Activated T-helper 9 cell treated with anti-CD3 and anti-CD28 coated beads, Interleukin-2, amount 50 U/mL, for 16 hours (primary cell): ENCODE results near the gene ADCY6.

Source experiments
- DNase-seq: peaks from one replicate; pipeline ENCODE4 v3.0.0-alpha.2; 2020; ENCODE audit warnings: low read depth

ADCY6 gene

DNA sequence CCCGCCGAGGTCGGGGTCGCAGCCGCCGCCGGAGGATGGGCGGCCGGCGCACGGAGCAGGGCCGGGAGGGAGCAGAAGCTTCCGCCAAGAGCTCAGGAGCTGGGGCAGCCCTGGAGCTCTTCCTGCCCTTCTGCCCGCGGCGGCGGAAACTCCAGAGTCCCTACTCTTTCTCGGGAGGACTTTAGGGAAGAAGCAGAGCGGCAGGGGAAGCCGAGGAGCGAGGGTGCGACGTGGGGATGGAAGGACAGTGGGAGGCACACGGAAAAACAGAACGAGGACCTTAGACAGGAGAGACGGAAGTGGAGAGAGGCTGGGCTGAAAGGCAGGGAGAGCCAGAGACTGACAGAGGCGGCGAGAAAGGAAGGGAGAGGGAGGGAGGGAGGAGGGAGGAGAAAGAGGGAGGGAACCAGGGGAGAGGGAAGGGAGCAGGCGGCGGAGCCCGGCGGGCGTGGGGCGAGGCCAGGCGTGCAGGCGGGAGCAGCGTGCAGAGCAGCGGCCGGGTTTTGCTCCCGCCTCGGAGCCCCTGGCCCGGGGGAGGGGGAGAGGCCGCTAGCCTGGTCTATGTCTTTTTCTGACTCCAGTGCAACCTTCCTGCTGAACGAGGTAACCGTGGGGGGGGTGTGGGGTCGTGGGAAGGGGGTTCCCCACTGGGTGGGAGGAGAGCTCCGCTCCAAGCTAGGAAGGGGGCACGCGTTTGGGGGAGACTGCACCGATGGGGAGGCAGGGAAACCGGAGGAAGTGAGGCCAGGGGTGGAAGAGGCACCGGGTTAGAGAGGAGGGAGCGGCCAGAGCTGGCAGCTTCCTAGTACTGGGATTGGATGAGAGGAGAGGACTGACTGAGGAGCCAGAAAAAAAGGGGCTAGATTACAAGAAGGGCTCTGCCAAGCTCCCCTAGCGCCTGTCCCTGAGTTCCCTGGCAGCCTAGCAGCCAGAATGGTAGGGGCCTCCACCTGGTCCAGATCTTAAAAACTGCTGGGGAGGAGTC, 26.5 kb upstream of the ADCY6 start:
- no peak for DNase-seq

GRCh38 chr12:48814262-48815125, 25.6 kb upstream of the ADCY6 start:
- DNase-seq = peak; percentile 70

GRCh38 chr12:48813465-48814261, 24.8 kb upstream of the ADCY6 start:
- no peak for DNase-seq

- DNase-seq = no peak
These were observed 23.5 kb upstream of the ADCY6 start for GRCh38 chr12:48812389-48812788.

DNA sequence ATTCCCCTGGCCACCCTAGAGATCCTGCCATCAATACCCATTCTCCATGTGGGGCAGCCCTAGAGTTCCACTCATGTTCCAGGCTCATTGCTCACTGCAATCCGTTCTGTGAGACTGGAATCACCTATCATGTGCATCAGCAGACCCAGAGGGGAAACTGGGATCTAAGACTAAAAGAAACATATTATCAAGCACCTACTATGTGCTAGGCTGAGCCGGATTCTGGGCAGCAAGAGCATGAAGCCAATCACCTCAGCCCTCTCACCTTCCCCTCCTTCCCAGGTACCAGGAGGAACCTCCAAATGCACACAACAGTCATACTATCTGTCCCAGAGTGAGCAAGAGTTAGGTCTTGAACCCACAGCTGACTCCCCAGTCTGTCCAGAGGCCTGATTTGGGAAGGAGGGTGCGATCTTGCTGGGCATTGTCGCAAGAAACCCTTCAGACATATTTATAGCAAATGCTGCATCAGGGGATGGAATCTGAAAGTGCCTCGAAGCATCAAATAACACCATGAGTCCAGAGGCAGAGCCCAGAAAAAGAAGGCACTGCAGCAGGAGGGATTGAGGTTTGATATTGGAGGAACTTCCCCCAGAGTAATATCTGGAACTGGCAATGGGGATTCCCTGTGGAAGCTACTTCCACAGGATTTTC, 22.7 kb upstream of the ADCY6 start:
- DNase-seq = no peak

DNA sequence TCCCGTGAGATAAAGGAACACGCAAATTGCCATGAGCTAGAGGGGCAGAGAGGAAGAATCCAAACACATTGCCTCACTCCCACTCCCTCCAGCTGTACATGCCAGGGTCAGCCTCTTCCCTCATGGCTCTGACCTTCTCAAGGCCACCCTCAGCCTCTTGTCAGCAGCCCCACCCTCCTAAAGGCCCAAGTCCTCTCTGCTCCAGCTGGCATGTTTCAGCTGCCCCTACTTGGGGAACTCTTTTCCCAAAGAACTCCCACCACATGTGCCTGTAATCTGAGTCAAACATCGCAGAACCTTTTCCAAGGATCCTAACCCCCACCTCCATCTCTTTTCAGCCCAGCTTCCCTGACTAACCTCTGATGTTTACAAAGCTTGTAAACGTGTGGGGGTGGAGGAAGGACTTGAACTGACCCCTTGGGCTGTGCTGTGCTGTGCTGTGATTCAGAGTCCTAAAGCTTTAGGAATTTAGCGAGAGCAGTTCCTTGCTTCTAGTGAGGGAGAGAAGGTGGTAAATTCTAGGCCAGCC, 22.1 kb upstream of the ADCY6 start:
- no peak for DNase-seq

- no peak for DNase-seq
These were observed 19.1 kb upstream of the ADCY6 start for GRCh38 chr12:48807981-48808380.

DNA sequence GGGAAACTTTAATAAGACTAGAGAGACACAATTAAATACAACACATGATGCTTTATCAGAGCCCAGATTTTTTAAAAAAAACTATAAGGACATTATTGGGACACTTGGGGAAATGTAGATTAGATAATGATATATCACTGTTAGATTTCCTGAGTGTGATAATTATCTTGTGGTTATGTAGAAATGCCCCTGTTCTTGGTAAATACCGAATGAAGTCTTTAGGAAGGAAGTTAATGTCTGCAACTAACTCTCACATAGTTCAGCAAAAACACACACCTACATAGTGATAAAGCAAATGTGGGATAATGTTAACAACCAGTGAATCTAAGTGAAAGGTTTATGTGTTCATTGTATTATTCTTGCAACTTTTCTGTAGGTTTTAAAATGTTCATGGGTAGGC, 14.8 kb upstream of the ADCY6 start:
- DNase-seq = no peak

DNA sequence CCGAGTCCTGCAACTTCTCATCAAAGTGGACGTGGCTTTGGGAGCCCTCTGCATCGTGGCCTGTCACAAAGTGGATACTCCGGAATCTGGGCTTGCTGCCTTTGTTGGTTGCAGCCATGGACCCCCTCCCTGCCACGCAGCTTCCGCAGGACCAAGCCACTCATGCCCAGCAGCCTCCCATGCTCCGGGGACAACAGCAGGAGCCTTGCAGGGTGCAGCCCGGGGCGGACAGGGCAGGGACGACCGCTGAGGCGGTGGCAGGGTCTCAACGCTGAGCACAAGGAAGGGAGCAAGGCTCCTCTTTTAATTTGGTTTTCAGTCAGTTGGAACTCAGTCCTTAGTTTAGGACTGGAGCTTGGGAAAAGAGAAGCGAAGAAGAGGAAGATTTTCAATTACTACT, 12.1 kb upstream of the ADCY6 start:
- DNase-seq = no peak

- DNase-seq = no peak
These were observed 11.6 kb upstream of the ADCY6 start for GRCh38 chr12:48800457-48800856.

- no peak for DNase-seq
These were observed 8.1 kb upstream of the ADCY6 start for GRCh38 chr12:48796976-48797375.

DNA sequence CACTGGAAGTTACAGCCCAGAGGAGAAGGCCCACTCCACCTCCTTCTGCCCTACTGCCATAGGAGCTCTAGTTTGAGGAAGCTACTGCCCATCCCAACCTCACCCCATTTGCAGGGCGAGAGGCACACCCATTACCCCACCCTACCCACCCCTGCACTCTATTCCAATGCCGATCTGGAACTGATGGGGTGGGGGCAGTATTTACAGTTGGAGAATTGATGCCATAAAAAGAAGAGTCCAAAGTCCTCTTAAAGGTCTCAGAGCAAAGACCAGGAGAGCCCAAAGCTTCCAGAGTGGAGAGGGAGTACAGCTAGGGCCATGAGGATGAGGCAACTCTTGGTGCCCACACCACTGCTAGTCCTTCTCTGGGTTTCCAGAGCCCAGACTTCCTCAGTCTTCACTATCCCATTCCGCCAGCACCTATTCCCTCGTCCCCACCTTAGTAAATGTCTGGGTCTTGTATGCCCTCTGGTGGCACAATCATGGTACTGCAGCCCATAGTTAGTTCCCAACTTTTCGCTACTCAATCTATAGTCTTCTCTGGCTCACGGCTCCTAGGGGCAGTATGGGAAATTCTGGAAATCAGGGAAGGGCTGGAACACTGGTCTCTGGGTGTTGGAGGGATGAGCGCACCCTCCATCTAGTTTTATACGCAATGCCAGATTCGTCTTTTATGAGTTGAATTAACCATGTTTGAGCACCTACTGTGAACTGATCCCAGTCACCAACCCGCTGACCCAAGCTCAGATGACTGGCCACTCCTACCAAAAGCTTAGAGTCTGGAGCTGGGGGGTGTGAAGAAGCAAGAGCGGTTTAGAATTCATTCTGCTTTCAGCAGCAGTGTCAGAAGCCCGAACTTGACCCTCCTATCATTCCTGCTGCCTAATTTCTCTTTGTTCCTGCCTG, 6.9 kb upstream of the ADCY6 start:
- peak; percentile 24 for DNase-seq

- DNase-seq = no peak
These were observed 6.0 kb upstream of the ADCY6 start for GRCh38 chr12:48794870-48795269.

DNA sequence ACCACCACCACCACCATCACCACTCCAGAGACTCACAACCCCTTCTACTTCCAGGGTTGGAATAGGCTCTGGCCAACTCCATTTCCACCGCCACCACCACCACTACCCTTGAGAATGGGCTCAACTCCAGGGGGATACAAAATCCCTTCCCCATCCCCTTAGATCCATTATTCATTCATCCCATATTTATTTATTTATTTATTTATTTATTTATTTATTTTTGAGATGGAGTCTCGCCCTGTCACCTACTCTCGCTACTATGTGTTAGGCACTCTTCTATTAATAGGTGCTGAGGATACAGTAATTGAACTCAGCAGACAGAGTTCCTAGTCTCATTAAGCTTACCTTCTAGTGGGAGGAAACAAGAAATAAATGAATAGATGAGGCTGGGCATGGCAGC, 4.8 kb upstream of the ADCY6 start:
- no peak for DNase-seq

DNA sequence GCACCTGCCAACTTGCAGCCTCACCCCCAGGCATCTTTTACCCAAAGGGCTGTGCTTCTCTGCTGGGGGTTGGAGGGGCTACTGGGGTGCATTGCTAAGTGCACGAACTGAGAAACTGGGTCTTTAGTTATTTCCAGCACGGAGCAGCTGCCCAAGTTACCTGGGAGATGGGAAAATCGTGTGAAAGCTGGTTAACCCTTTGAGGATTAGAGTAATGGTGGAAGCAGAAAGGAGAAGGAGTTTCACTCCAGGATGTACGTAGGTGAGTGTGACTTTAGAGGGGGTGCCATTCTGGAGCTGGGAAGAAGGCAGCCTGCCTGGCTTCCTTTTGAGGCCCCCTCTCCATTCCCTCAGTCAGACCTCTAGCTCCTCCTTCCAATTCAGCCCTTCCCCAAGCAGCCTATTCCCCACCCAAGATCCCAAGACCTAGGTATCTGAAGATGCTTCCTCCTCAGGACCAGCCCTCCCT, 1.0 kb upstream of the ADCY6 start:
- DNase-seq = no peak

GRCh38 chr12:48788524-48788853, 400 bp downstream of the ADCY6 start:
- no peak for DNase-seq

- no peak for DNase-seq
These were observed 932 bp downstream of the ADCY6 start for GRCh38 chr12:48787791-48788523.

GRCh38 chr12:48786591-48787544, 2.0 kb downstream of the ADCY6 start:
- DNase-seq = no peak
